ENCODE measurements around the gene CENPB.

DNA sequence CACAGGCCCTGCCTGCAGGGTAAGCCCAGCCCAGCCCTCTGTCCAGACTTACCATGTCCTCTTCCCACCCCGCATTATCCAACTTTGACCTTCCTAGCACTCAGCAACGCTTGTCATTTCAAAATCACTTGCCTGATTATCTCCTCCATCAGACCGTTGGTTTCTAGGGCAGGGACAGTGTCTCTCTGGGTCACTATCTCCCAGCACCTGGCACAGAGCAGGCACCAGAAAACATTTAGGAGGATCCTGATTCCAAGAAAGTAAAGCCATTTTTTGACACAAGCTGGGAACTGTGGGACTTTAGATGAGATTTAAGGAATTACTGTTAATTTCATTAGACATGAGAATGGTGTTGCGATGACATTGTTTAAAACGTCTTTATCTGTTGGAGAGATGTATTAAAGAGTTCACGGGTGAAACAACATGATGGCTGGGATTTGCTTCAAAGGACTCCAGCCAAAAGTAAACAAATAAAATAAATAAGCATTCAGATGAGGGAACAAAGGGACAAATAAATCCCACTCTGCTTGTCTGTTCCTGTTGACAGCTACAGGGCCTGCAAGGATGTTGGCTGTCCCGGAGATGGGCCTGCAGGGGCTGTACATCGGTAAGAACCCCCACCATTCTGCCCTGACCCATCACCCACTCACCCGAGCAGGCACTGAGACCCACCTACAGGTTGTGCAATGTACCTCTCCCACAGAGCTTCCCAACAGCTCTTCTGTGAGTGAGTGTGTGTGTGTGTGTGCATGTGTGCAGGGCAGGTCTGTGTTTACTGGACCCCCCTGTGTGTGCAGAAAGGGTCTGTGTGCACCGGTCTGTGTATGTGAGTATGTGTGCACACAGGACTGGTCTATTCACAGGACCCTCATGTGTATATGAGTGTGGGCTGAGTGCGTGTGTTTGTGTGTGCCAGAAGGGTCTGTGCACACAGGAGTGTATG lies 48.2 kb downstream of the CENPB start:
- TF ChIP-seq EZH2 (IDR thresholded peaks at IDR 0.05; ENCODE audit: low read length): no peak
- TF ChIP-seq, protein P1, sequence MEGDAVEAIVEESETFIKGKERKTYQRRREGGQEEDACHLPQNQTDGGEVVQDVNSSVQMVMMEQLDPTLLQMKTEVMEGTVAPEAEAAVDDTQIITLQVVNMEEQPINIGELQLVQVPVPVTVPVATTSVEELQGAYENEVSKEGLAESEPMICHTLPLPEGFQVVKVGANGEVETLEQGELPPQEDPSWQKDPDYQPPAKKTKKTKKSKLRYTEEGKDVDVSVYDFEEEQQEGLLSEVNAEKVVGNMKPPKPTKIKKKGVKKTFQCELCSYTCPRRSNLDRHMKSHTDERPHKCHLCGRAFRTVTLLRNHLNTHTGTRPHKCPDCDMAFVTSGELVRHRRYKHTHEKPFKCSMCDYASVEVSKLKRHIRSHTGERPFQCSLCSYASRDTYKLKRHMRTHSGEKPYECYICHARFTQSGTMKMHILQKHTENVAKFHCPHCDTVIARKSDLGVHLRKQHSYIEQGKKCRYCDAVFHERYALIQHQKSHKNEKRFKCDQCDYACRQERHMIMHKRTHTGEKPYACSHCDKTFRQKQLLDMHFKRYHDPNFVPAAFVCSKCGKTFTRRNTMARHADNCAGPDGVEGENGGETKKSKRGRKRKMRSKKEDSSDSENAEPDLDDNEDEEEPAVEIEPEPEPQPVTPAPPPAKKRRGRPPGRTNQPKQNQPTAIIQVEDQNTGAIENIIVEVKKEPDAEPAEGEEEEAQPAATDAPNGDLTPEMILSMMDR (optimal IDR thresholded peaks at IDR 0.05 in 1 of 3, IDR thresholded peaks at IDR 0.05 in 1 of 3, conservative IDR thresholded peaks at IDR 0.05 in 1 of 3; ENCODE audit: extremely low read depth in 1 of 3, insufficient read depth in 2 of 3, low read length in 3 of 3): no peak

All from keratinocyte (primary cell).